Activated T-cell treated with anti-CD3 and anti-CD28 coated beads for 24 hours (primary cell): Measurements from ENCODE around the gene RNLS.

Source experiments
- DNase-seq: peaks from one replicate; pipeline ENCODE4 v3.0.0-alpha.2; 2020; ENCODE audit warnings: low read depth

Gene RNLS

DNA sequence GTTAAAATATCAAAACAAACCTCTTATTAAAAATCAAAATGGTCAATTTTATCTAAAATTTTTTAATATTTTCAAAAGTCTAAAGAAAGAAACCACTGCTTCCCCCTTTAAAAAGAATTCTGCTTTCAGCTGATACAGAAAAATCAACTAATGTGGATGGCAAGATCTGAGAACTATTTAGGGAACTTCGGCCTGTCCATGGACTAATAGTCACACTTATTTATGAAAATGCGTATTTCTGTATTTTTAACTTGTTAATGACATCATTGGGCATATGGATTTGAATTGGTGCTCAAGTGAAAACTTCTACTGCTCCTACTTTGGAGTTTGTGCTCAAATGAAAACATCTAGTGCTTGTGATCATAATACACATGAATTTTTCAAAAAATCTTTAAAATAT is 31.9 kb downstream of the RNLS start:
- no peak for DNase-seq

DNA sequence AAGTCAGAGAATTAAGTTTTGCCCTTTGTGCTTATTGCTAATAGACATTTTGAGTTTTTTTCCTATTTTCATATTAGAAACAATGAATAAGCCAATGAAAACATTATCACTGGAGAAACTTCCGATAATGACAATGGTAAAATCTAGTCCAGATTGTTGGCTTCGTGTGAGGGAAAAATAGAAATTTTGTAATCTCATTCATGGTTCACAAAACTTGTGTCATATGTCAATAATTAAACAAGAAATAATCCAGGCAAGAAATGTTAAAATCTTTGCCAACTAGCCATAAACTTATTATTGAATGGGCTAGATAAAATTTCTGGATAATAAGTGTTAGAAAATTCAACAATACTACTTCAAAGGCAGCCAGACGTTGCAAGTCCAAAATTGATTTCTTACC is 36.6 kb downstream of the RNLS start:
- no peak for DNase-seq

DNA sequence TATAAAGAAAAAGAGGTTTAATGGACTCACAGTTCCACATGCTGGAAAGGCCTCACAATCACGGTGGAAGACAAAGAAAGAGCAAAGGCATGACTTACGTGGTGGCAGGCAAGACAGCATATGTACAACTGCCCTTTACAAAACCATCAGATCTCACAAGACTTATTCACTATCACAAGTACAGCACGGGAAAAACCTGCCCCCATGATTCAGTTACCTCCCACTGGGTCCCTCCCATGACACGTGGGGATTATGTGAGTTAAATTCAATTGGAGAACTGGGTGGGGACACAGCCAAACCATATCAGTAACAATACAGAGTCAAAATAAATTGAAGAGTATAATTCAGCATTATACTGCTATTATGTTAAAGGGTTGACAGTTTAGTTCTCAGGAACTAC is 37.8 kb downstream of the RNLS start:
- DNase-seq, result no peak

DNA sequence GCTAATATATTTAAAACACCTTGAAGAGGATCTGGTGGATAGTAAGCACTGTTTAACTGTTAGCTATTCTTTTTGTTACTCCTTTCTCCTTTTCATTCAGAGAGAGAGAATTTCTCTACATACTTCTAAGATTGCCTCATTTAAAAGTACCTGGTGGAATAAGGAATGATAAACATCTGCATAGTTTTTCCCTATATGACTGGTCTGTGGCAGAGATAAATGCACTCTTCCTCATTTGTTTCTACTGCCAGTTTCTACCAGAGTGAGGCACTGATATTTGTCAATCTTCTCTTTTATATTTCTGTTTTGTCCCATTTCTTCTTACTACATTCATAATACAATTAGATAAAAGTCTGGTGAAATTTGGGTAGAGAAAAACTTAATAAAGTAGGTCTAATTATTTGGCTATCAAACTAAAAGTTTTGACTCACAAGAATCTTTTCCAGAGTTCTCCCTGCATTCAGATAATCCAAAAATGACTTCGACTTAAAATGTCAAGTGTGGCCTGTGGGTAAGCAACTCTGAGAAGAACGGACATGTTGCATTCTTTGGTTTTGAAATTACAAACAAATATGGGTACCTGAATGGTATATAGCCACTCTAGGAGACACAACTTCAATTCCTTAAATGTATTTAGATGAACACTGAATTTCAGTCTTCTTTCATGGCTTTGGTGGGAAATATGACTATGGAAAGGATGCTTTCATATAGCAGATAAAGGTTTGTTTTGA is 38.8 kb downstream of the RNLS start:
- no peak for DNase-seq

DNA sequence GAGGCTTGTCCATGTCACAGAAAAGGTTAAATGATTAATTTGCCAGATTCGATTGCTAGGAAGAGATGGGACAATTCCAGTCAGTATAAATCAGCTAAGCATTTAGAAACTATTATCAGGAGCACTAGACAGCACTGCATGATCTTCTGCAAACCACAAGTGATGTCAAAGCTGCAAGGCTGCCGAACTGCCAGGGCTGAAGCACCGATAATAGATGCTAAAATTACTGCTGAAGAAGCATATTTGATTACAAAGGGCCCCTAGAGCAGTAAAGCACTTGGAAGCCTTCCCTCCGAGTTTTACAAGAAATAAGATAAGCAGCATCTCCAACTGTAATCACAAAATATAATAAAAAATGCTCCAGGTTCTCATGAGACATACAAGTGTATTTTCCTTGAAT is 40.6 kb downstream of the RNLS start:
- DNase-seq, result no peak

DNA sequence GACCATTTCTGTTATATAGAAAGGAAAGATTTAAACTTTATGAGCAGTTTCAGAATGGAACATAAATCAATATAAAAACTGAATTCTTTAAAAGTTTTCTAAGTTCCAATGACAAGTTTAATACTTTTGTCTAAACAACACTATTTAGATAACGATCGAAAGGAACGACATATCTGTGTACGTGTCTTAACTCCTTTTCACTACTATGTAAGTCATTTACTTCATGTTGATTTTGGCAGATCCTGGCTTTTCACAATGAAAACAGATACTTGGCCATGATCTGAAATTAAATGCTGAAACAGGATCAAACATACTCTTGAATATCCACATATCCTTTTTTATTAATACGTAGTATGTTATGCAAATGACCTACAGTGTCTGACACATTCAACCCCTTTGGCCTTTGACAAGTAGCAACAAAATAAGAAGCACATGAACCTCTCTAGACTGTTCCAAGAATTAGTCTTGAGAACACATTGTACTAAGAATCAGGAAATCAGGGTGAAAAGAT is 41.9 kb downstream of the RNLS start:
- no peak for DNase-seq

DNA sequence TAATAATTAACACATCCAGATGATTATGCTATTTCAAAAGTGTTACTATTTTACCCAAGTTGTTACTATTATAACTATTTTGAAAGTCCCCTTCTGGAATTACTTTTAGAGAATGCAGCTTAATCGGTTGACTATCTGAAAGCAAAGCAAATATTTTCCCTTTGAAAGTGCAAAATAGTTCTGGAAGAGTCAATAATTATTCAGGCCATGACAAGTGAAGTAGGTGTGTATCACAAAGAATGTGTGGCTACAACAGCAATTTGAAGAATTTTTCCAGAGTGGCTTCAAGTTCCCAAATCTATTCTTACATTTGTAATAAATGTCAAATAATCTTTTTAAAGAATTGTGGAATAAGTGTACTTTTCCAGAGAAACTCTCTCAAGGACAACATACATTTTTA is 42.8 kb downstream of the RNLS start:
- no peak for DNase-seq

DNA sequence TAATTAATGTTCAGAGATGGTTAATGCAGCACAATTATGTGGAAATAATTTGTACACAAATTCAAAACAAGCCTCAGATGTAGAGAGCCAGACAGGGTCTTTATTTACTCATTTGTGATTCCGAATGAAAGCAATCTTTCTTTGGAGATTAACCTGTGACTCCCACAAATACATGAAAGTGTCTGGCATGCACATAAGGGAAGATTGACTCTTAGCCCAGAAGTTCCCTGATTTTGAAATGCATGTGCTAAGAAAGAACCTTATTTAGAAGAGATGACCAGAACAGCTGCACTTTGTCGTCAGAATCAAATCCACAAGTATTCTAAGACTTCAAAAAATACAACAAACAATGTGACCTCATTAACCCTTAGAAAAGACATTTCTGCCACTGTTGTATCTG is 45.1 kb downstream of the RNLS start:
- DNase-seq, result no peak

DNA sequence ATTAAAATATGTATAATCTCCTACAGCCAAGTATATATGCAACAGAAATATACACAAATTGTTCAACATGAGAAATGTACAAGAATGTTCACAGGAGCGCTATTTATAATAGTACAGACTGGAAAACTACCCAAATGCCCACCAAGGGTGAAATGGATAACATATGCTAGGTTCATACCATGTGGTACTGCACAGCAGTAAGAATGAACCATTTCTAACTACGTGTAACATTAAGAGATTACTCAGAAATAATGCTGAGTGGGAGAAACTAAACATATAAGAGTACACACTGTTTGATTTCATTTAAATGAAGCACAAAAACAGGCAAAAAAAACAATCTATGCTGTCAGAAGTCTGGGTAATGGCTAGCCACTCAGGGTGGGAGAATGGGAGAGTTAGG is 45.8 kb downstream of the RNLS start:
- no peak for DNase-seq

DNA sequence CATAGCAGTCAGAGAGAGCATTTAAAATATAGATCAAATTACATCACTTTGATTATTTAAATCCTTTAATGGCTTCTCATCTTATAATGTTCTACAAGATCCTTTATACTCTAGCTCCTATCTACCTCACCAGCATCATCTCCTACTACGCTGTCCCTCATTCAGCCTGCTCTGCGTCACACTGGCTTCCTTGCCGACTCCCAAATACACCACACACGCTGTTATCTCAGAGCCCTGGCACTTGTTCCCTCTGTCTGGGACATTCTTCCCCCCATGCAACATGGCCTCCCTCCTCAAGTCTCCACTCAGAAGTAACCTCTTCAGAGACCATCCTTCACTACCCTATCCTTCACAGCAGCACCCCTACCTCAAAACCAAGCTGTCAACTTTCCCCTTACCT is 46.7 kb downstream of the RNLS start:
- no peak for DNase-seq

DNA sequence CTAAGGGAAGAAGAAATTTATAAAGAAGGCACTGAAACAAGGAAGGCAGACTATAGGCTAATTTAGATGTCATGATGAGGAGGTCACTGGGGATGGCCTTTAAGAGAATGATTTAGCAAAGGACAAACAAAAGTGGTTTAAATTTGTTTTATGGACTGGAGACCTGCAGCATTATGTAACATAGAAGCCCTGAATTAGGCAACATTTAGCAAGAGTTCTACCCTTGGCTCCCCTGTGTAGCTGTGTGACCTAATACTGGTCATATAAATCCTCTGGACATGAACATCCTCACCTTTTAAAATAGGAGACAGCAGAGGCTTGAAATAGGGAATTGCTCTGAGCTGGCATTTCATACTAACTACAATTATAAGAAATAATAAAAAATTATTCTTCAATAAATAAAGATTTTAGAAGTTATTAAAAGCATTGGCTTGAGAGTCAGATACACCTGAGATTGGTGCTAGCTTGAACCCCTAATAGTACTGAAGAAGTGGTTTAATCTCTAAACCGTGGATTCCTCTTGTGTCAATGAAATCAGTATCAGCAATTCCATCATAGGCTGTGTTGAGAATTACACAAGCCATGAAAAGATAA is 48.9 kb downstream of the RNLS start:
- DNase-seq, result no peak

DNA sequence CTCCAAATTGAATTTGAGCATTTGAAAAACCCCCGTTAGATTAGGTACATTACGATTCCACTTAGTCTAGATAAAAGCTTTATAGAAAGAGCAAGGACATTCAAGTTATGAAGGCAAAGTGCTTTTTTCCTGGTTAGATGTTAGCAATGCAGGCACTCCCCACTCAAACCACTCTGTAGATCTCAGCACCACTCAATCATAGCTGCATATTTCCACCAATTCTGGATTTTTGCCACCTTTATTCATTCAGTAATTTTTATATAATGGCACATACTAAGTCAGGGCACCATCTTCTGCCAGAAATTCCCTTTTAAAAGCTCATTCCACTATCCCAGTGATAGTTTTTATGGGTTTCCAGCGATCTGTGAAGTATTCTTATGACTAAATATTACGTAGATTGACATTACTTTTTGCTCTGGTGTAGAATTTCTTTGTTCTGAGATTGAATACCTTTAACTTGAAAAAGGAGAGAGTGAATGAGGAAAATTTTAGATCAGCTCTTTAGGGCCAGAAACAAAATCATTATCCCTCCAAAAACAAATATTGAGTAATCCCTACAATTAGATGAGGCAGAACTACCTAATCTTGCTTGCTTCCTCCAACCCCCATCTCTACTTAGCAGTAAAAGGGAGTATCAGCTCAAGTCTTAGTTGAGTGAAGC is 51.6 kb downstream of the RNLS start:
- DNase-seq, result no peak

DNA sequence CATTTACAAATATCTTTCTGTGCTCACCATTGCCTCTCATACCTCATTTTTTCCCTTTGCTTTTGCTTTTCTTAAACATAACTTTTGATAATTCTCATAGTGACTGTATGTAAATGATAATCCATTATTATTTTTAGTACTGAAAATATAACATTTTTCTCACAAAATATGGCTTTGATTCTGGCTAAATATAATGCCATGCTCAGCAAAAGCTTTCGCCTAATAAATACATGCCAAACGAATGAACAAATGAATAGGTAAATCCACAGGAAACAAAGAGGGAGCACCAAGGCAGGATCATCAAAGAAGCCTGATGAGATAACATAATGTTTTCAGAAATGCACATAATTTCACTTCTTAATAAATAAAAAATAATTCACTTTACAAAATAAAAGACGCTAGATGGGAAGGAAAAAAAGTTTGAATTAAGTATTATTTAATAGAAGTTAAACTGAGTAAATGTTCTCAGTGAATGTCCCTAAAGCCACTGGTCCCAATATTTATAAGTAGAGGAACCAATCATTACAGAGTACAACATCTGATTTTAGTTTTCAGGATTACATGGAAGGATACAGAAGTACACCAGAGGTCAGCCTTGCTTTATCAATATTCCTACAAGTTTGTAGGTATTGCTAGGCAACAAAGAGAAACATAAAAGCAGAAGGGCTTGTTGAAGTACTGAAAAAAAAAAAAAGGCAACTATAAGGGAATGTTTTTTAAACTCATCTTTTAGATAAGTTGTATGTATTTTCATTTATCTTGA is 52.3 kb downstream of the RNLS start:
- no peak for DNase-seq

DNA sequence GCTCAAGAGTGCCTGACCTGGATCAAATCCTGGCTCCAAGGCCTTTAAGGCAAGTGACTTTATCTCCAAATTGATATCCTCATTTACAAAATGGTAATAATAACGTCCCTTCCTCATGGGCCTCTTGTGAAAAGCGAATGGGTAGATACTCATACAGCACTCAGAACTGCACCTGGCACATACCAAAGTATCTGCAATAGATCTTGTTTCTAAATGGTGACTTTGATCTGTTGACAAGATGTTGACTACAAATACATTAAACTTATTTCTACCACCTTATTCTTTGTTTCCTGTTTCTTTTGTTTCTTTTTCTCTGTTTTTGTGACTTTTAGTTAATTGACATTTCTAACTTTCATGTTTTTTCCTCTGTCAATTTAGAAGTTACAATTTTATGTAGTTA is 53.0 kb downstream of the RNLS start:
- DNase-seq, result no peak

DNA sequence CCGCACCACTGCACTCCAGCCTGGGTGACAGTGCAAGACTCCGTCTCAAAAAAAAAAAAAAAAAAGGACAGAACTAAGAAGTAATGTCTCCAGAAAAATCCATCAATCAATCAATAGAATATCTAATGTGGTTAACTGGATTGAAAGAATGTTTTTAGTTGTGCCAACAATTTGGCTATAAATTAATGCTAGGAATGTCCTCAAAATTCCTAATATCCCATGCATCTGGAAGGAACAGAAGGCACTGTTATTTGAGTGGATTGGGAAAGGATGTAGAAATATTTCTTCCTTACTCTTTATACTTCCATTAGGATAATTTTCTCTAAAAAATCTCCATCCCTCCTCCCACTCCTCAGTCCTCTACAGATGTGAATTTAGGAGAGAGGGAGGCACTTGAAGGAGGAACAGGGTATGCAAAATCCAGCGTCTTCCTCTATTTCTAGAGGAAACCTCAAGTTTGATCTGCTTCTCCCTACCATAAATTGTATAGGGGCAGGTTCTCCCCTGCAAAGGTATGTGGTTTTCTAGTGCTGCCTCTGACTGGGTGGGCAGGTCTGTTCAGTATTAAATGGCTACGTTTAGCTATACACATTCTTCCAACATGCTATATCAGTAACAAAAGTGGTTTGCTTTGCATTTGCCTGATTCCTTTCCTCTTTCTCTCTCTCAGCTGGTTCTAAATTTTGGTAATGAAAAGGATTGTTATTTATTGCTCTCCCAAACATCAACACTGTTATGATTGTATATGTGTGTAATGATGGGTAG is 54.1 kb downstream of the RNLS start:
- no peak for DNase-seq

DNA sequence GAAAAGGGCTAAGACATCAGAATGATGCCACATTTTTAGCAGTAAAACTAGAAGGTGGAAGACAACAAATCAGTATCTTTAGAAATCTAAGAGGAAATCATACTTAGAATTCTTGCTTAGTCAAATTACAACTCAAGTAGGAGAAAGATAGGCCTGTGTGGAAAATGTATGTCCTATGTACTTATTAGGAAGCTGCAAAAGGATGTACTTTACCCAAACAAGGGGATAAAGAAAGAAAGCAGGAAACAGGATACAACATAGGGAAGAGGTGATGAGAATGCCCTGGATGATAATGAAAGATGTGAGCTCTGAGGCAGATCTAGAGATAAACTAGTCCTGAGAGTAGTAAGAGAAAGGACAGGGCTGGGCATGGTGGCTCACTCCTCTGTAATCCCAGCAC is 54.9 kb downstream of the RNLS start:
- no peak for DNase-seq

DNA sequence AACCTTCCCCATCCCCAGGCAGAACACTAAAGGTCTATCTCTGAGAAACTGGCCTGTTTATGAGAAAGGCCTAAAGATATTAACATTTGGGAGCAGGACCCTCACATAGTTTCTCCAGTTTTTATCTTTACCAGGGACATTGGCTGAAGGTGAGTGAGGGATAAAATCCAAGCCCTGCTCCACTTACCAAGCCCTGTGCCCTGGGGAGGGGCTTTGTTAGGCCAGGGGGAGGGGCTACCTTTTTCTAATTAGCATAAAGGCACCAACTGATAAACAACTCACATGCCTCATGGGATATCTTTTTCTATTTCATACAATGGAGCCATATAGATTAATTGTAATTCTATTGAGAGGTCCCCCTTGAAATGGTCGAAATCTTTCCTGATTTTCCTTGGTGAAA is 55.9 kb downstream of the RNLS start:
- no peak for DNase-seq

DNA sequence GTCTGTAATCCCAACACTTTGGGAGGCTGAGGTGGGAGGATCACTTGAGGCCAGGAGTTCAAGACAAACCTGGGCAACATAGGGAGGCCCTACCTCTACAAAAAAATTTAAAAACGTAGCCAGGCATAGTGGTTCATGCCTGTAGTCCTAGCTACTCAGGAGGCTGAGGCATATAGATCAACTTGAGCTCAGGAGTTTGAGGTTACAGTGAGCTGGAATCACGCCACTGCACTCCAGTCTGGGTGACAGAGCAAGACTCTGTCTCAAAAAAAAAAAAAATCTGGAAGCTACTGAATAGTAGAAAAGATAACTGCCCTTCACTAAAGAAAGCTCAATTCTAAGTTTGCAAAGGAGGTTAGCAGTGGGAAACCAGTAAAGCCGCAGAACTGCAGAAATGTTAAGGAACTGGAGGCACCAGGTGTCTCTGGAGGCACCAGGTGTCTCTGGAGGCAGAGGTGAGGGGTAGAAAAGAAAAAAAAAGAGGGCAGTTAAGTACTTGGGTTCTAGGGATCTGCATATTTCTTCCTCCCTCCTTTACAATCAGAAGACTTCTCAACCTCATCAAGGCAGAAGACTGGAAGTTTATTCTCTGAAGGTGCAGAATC is 56.5 kb downstream of the RNLS start:
- DNase-seq, result no peak

DNA sequence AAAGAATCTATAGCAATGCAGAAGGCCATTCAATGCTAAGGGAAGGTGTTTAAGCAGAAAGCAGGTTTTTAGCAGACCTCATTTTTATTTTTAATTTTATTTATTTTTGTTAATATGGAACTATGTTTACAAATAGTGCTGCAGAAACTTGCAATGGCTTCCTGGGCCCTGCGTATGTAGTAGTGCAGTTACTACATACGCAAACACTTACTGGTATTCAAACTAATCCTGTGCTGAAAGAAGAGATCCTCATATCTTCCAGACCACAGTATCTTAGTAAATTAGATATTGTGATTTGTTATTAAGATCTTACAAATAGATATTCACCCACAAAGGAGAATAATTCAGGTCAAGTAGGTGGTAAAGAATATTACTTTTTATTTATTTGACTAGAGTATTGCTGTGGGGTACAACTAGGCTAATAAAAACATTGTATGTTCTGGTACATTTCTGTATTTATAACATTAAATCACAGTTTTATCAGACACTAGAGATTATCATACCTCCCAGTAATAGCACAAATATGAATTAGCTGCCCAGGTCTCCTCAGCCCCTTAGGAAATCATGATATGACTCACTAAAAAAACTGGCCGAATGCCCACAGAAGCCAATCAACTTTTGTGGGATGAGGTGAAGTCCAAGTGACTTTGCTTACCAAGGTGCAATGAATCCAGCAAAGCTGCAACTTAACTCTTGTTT is 57.6 kb downstream of the RNLS start:
- DNase-seq, result no peak

DNA sequence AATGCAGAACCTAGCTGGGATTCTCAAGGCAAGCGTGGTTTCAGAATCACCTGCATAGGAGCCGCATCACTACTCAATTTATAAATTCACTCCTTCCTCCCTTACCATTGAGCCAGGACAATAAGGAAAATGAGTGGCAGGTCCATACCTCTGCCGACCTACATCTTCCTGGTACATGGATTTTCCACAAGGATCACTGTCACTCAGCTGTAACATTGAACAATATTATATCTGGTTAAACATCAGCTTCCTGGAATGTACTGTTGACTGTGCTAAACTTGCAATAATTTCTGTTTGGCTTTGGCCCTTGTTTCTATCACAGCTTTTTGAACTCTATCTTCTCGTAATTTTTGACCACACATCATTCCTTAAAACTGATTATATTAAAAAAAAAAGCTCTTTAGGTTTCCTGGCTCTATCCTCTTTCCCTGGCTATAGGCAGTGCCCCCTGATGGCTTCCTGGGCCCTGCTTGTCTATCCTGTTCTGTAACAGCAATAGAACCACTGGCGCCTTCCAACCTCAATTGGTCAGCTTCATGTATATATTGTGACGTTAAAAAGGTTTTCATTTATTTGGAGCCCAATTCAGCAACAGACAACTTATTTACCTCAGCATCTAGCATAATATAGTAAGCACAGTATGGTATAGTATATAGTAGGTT is 59.2 kb downstream of the RNLS start:
- no peak for DNase-seq
